IPS-15b (cell line): Measurements from ENCODE around the gene CASS4.

Experiments used
- H3K27me3 ChIP-seq: one replicate; pipeline ENCODE4 v1.6.1; 2013; ENCODE audit warnings: low read length; ENCODE audit not compliant: control insufficient read depth, insufficient read depth
- H3K36me3 ChIP-seq: one replicate; pipeline ENCODE4 v1.6.1; 2013; ENCODE audit warnings: low read length; ENCODE audit not compliant: control insufficient read depth, insufficient read depth
- H3K4me1 ChIP-seq: one replicate; pipeline ENCODE4 v1.6.1; 2013; ENCODE audit warnings: mild to moderate bottlenecking, low read length; ENCODE audit not compliant: control insufficient read depth, insufficient read depth
- H3K4me3 ChIP-seq: one replicate; pipeline ENCODE4 v1.5.1; 2013; ENCODE audit warnings: low read depth, low read length
- H3K9ac ChIP-seq: one replicate; pipeline ENCODE4 v1.6.1; 2013; ENCODE audit warnings: low read depth, mild to moderate bottlenecking, low read length
- H3K9me3 ChIP-seq: one replicate; pipeline ENCODE4 v1.6.1; 2013; ENCODE audit warnings: mild to moderate bottlenecking, low read length; ENCODE audit not compliant: control insufficient read depth, insufficient read depth

CASS4 gene

DNA sequence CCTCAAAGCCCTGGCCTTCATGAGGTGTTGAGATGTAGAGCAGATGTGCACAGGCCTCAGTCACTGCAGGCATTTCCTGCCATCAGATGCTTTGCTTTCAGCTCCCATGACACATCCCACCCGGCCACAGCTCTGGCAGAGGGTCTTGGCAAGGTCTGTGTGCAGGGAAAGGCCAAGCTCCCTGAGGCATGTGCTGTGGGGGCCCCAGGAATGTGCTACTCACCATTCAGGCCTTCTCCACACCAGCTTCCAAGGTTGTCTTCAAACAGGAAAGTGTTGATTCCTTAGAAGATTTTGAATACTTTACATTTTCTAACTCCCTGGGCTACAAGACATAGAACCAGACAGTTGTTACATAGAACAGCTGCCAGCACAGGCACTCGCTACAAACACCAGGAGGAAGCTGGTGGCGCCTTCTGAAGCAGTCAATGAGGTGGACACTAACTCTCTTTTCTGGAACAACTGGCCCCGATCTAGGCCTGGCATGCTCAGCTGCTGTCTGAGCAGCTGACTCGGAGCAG is 27.8 kb downstream of the CASS4 start:
- H3K9ac ChIP-seq, result no peak overlapping the region
- no peaks in the 10 kb centered on the region for H3K36me3 ChIP-seq

DNA sequence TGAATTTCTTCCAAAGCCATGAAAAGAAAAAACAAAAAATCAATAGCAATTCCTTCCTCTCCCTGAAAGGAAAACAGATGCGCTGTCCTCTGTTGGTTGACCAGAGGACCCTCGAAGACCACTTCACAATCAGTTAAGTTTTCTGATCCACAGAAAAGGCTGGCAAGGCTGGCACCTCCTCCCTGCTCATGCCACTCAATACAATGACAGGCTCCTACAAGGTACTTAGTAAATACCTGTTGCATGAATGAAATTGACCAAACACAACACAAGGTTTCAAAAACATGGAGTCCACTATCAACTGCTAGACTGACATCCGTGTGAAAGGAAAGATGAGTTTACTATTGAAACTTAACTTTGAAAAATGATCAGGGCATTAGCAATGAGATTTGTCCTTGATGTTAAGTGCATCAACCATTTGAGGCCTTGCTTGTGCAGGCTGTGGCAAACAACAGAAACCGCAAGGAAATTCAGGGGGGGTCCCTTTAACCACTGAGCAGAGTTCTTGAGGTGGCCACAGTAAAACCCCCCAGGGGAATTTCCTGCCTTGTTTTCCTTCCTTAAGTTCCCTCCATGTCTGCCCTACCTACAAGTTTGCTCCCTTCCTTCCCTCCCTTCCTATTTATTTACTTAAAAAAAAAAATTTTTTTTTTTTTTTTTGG is 28.4 kb downstream of the CASS4 start:
- Histone ChIP-seq H3K36me3 (no peaks in the 10 kb centered on the region), H3K9ac (no peak overlapping the region), H3K9me3 (no peaks in the 10 kb centered on the region), H3K4me3 (no peak overlapping the region), H3K27me3 (no peaks in the 10 kb centered on the region), H3K4me1 (no peaks in the 10 kb centered on the region)

More for the DNA sequence above, 27.8 kb downstream of the CASS4 start:
- Histone ChIP-seq H3K9me3 (no peaks in the 10 kb centered on the region), H3K27me3 (no peaks in the 10 kb centered on the region), H3K4me3 (no peak overlapping the region), H3K4me1 (no peaks in the 10 kb centered on the region)

DNA sequence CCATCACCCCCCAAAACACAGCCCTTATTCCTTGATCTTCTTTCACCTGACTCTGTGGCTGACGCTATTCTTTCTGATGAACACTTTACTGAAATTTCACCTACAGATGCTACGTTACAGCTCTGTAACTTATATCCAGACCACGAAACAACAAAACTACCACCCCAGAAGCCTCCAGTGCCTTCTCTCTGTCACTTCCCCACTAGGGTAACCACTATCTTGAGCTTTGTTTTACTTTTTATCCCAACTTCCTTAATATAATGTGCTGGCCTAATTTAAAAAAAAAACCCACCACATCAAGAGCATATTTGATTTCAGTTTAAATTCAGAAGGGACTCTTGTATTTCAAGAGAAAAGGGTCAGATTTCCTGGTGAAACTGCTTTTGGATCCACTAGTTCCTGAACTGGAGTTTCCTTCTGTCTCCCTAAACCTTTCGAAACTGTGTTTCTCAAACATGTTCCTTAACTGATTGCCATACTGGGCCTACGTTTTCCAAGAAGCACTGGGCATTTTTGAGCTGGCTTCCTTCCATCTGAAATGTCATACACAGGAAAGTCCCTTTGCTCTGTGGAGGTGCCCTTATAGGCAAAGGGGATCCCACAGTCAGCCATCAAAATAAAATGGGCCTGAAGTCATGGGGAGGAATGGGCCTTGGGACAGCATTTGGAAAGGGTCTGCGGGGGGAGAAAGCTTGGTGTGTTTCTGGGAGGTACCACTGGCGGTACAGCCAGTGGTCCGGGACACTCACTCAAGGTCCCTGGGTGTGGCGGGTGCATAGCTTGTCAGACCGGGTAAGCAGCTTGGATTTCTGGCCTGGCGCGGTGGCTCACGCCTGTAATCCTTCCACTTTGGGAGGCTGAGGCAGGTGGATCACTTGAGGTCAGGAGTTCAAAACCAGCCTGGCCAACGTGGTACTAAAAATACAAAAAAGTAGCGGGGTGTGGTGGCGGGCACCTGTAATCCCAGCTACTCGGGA is 30.6 kb downstream of the CASS4 start:
- H3K9ac ChIP-seq, result no peak overlapping the region
- no peak overlapping the region for H3K4me3 ChIP-seq
- peaks cover 4% of the 10 kb centered on the region for H3K4me1 ChIP-seq
- no peaks in the 10 kb centered on the region for H3K27me3 ChIP-seq
- no peaks in the 10 kb centered on the region for H3K36me3 ChIP-seq
- H3K9me3 ChIP-seq, result no peaks in the 10 kb centered on the region

DNA sequence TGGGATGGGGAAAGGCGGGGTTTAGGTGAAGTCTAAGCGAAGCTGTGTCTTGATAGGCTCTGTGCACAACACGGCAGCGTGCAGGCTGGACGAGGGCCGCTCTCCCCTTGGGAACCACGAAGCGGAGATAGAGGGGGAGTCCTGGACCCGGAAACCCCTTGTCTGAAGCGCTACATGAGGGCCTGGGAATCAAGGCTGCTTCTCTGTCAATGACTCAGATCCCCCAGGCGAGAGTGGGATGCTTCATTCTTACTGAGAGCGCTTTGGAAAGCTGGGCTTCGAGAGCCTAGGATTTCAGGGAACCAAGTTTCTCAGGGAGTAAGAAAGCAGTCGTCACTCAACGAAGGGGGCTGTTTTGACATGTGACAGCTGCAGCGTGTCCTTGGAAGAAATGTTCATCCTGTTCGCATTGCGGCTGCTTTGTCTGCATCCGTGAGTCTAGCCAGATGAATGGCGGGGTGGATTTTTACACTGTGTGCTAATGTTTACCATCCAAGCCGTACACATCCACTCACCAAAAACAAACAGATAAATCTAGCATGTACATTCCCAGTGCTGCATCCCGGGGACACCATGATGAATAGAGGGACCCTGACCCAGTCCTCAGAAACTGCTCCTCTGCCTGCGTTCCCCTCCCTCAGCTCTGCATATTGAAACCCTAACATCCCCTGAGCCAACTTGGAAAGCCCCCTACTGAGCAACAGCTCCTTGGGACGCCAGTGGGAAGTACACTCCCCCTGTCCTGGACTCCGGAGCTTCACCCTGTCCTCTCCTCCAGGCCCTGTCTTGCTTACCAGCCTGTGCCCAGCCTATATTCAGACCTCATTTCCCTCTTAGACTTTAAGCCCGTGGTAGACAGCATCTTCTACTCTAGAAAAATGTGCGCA is 31.8 kb downstream of the CASS4 start:
- no peaks in the 10 kb centered on the region for H3K36me3 ChIP-seq
- H3K4me1 ChIP-seq, result peaks cover 4% of the 10 kb centered on the region
- no peak overlapping the region for H3K9ac ChIP-seq
- H3K9me3 ChIP-seq, result no peaks in the 10 kb centered on the region
- H3K27me3 ChIP-seq, result no peaks in the 10 kb centered on the region
- no peak overlapping the region for H3K4me3 ChIP-seq

DNA sequence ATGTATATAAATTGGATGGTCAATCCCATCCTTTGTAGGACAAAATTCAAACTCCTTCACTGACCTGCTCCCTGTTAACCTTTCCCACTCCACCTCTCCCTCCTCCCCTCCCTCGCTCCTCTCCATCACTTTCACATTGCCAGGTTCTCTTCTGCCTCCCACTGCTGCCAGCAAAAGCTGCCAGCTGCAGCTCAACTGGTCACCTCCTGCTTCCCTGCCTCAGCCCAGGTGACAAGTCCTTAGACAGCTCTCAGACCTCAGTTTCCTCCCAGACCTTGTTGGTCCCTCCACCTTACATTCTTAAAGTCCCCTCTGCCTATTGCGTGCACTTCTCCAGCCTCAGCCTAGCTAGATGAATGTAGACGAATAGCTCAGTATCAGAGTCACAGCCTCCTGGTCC is 33.1 kb downstream of the CASS4 start:
- Histone ChIP-seq H3K9ac (no peak overlapping the region), H3K4me1 (peaks cover 4% of the 10 kb centered on the region), H3K27me3 (no peaks in the 10 kb centered on the region), H3K36me3 (no peaks in the 10 kb centered on the region), H3K4me3 (no peak overlapping the region), H3K9me3 (no peaks in the 10 kb centered on the region)

DNA sequence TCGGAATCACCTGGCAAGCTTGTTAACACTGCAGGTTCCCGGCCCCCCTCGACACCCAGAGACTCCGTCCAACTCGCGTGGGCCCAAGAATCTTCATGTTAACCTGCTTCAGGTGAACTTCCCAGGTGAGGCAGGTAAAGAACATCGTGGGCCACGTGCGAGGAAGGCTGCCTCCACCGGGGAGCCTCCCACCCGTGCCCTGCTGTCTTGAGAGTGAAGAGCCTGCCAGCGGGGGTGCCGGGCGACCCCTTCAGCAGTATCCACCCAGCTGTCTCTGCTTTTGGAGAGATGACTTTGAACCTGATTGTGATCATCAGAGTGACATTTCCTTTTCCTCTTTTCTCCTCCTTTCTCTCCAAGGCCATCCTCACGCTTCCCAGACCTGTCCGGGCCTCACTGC is 33.5 kb downstream of the CASS4 start:
- Histone ChIP-seq H3K4me1 (peaks cover 4% of the 10 kb centered on the region), H3K9ac (no peak overlapping the region), H3K9me3 (no peaks in the 10 kb centered on the region), H3K36me3 (no peaks in the 10 kb centered on the region), H3K27me3 (no peaks in the 10 kb centered on the region), H3K4me3 (no peak overlapping the region)

DNA sequence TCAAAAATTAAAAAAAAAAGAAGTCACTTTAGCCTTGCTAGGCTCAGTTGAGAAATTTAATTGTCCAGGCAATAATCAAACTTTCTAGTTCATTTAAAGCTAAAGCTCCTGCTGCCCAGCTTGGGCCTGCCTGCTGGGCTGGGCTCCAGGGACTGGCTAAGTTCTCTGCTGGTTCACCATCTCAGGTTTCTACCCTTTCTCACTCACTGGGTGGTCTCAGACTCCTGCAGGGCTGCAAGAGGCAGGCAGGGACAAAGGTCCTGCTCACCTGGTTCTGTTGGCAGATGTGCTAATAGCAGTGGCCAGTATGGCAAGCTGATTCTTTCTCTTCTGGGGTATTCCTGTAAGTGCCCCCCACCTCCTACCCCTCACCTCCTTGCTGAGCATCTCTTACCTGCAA is 35.2 kb downstream of the CASS4 start:
- H3K4me3 ChIP-seq, result no peak overlapping the region
- no peaks in the 10 kb centered on the region for H3K36me3 ChIP-seq
- no peaks in the 10 kb centered on the region for H3K27me3 ChIP-seq
- H3K9ac ChIP-seq, result no peak overlapping the region
- H3K4me1 ChIP-seq, result peaks cover 4% of the 10 kb centered on the region
- H3K9me3 ChIP-seq, result no peaks in the 10 kb centered on the region

DNA sequence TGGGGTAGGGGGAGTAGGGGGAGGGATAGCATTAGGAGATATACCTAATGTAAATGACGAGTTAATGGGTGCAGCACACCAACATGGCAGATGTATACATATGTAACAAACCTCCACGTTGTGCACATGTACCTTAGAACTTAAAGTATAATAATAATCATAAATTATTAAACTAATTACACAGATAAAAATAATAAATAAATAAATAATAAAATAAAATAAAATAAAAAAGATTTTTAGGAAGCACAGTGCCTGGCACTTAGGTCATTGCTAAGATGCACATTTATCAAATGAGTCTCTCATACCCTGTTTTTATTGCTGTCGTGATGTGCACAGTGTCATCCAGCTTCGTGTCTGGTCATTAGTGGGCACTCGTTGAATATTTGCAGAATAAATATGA is 37.4 kb downstream of the CASS4 start:
- peaks cover 4% of the 10 kb centered on the region for H3K4me1 ChIP-seq
- no peaks in the 10 kb centered on the region for H3K9me3 ChIP-seq
- H3K9ac ChIP-seq, result no peak overlapping the region
- no peaks in the 10 kb centered on the region for H3K27me3 ChIP-seq
- no peaks in the 10 kb centered on the region for H3K36me3 ChIP-seq
- H3K4me3 ChIP-seq, result no peak overlapping the region

DNA sequence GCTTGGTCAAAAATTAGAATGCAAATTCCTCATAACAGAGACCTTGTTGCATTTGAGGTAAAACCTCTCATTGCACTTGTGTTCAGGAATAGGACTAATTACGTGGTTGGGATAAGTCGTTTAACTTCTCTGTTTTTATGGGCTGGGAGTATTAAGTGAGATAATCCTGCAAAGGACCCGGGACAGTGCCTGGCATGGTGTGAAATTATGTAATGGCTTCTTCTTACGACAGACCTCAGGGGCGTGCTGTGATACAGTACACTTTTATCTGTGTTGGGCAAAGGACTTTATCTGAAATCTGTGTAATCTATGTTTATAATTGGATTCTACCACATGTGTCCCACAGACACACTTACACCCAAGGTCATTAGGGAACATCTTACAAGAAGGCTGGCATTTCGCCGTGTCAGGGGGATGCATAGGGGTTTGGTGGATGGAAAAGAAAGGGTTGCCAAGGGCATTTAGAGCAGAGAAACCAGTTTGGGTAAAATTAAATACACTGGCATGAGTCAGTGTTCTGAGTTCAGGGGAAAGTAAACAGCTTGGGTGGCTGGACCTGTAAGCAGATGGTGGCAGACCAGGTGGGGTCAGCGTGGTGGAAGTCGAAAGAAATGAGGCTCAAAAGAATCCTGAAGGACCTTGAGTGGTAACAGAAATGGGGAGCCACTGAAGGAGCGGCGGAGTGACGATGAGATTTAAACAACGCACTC is 39.2 kb downstream of the CASS4 start:
- H3K4me3 ChIP-seq, result no peak overlapping the region

DNA sequence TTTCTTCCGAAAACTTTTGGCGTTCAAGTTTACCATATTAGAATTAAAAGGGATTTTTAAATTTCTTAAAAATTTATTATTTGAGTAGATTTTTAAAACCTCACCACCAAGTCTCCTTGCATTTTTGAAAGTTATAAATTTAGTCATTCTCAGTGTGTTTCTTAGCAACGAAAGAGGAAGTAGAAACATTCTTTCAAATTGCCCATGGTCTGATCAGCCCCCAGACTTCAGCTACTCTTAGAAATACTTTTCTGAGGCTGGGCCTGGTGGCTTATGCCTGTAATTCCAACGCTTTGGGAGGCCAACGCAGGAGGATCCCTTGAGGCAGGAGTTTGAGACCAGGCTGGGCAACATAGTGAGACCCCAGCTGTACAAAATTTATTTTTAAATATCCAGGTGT is 41.3 kb downstream of the CASS4 start:
- H3K36me3 ChIP-seq, result no peaks in the 10 kb centered on the region
- no peaks in the 10 kb centered on the region for H3K27me3 ChIP-seq
- H3K9ac ChIP-seq, result no peak overlapping the region
- no peaks in the 10 kb centered on the region for H3K9me3 ChIP-seq
- no peaks in the 10 kb centered on the region for H3K4me1 ChIP-seq
- no peak overlapping the region for H3K4me3 ChIP-seq

More for the DNA sequence above, 39.2 kb downstream of the CASS4 start:
- H3K36me3 ChIP-seq, result no peaks in the 10 kb centered on the region
- no peaks in the 10 kb centered on the region for H3K27me3 ChIP-seq
- H3K4me1 ChIP-seq, result peaks cover 4% of the 10 kb centered on the region
- H3K9me3 ChIP-seq, result no peaks in the 10 kb centered on the region
- H3K9ac ChIP-seq, result no peak overlapping the region

DNA sequence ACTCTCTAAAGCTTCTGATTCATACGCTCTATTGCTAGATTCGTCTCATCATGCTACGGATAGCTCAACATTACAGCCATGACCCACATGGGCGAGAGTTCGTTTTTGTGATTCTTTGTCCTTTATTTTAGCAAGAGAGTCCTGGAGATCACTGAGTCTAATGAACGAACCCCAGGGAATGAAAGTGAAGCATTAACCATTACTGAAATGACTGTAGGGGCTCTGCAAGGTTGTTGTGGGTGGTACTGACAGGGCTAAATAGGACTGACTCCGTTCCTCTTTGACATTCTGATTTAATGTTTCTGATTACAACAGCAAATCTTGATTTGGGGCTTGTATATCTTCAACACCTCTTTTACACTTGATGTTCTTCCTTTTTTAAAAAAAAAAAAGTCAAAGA is 42.7 kb downstream of the CASS4 start:
- Histone ChIP-seq H3K9me3 (no peaks in the 10 kb centered on the region), H3K9ac (no peak overlapping the region), H3K4me3 (no peak overlapping the region), H3K4me1 (no peaks in the 10 kb centered on the region), H3K27me3 (no peaks in the 10 kb centered on the region), H3K36me3 (no peaks in the 10 kb centered on the region)
